ENCODE measurements around the gene ENTPD8. TPM values are rescaled to one million over a fixed set of nuclear protein-coding genes. Genes with fewer than 3 reads are reported as not detected.

ENTPD8 gene
- total RNA-seq, 1 experiment from 2014 or later, result not detected

- DNase-seq (ENCODE audit: low read depth), result no peak
Observed at GRCh38 chr9:137431416-137431931, 9.7 kb downstream of the ENTPD8 start.

- no peak for DNase-seq (ENCODE audit: low read depth)
Observed at GRCh38 chr9:137430723-137431415, 10.3 kb downstream of the ENTPD8 start.

GRCh38 chr9:137429974-137430722, 11.0 kb downstream of the ENTPD8 start:
- no peak for DNase-seq (ENCODE audit: low read depth)

- DNase-seq (ENCODE audit: low read depth), result no peak
Observed at GRCh38 chr9:137429546-137429890, 11.6 kb downstream of the ENTPD8 start.

- no peak for DNase-seq (ENCODE audit: low read depth)
Observed at GRCh38 chr9:137428841-137429545, 12.2 kb downstream of the ENTPD8 start.

- no peak for DNase-seq (ENCODE audit: low read depth)
Observed at GRCh38 chr9:137428311-137428630, 12.9 kb downstream of the ENTPD8 start.

GRCh38 chr9:137427454-137428310, 13.5 kb downstream of the ENTPD8 start:
- no peak for DNase-seq (ENCODE audit: low read depth)

GRCh38 chr9:137426018-137426681, 15.0 kb downstream of the ENTPD8 start:
- no peak for DNase-seq (ENCODE audit: low read depth)

GRCh38 chr9:137423514-137424291, 17.5 kb downstream of the ENTPD8 start:
- peak; percentile 28 for DNase-seq (ENCODE audit: low read depth)

GRCh38 chr9:137422604-137423513, 18.3 kb downstream of the ENTPD8 start, which contains the start of the genes EXD3 and NOXA1:
Gene EXD3 (minus strand): TSS chr9:137423162. CDS start chr9:137395357, 27,805 bp downstream.
Gene NOXA1 (plus strand): TSS chr9:137423393. CDS start chr9:137423530, 137 bp downstream.
- DNase-seq (ENCODE audit: low read depth), result peak; percentile 78

- DNase-seq (ENCODE audit: low read depth), result no peak
Observed at GRCh38 chr9:137421838-137422603, 19.1 kb downstream of the ENTPD8 start.

GRCh38 chr9:137417161-137418021, 23.8 kb downstream of the ENTPD8 start:
- no peak for DNase-seq (ENCODE audit: low read depth)

- no peak for DNase-seq (ENCODE audit: low read depth)
Observed at GRCh38 chr9:137416563-137417151, 24.5 kb downstream of the ENTPD8 start.

GRCh38 chr9:137416006-137416562, 25.1 kb downstream of the ENTPD8 start:
- DNase-seq (ENCODE audit: low read depth), result no peak

- DNase-seq (ENCODE audit: low read depth), result no peak
Observed at GRCh38 chr9:137415451-137415850, 25.7 kb downstream of the ENTPD8 start.

- no peak for DNase-seq (ENCODE audit: low read depth)
Observed at GRCh38 chr9:137412431-137412830, 28.7 kb downstream of the ENTPD8 start.

Data from RPMI7951 (cell line).